ENCODE data around the gene SLC25A44.
"Not testable (repeated sequence)": the region's sequence is repeated elsewhere in the genome, so short reads cannot be mapped to it uniquely, and the experiment has no call there.

SLC25A44 gene

GRCh38 chr1:156212130-156212529 is 18.2 kb downstream of the SLC25A44 start:
- no peak for DNase-seq

- DNase-seq, result peak; percentile 98
These were observed 19.1 kb downstream of the SLC25A44 start, which contains the start of gene PMF1 for GRCh38 chr1:156212833-156213643. Gene PMF1 (plus strand): TSS chr1:156213007. CDS start chr1:156213016, 9 bp downstream.

GRCh38 chr1:156213644-156213966 is 19.7 kb downstream of the SLC25A44 start:
- DNase-seq, result no peak

- DNase-seq, result no peak
These were observed 20.3 kb downstream of the SLC25A44 start for GRCh38 chr1:156214024-156214748.

- DNase-seq, result not testable (repeated sequence)
These were observed 22.6 kb downstream of the SLC25A44 start for GRCh38 chr1:156216361-156217086.

- DNase-seq, result no peak
These were observed 24.0 kb downstream of the SLC25A44 start for GRCh38 chr1:156217871-156218270.

- DNase-seq, result no peak
These were observed 26.3 kb downstream of the SLC25A44 start for GRCh38 chr1:156220226-156220625.

GRCh38 chr1:156221986-156222692 is 28.2 kb downstream of the SLC25A44 start:
- DNase-seq, result no peak

GRCh38 chr1:156225677-156226014 is 31.7 kb downstream of the SLC25A44 start:
- no peak for DNase-seq

- DNase-seq, result no peak
These were observed 32.2 kb downstream of the SLC25A44 start for GRCh38 chr1:156226116-156226538.

- no peak for DNase-seq
These were observed 32.9 kb downstream of the SLC25A44 start for GRCh38 chr1:156226782-156227181.

GRCh38 chr1:156228501-156228900 is 34.6 kb downstream of the SLC25A44 start:
- DNase-seq, result no peak

- no peak for DNase-seq
These were observed 36.0 kb downstream of the SLC25A44 start for GRCh38 chr1:156229809-156230472.

GRCh38 chr1:156230473-156230837 is 36.6 kb downstream of the SLC25A44 start:
- no peak for DNase-seq

- no peak for DNase-seq
These were observed 38.4 kb downstream of the SLC25A44 start for GRCh38 chr1:156232201-156232894.

GRCh38 chr1:156233426-156234127 is 39.7 kb downstream of the SLC25A44 start:
- DNase-seq, result no peak

GRCh38 chr1:156236164-156236563 is 42.3 kb downstream of the SLC25A44 start:
- DNase-seq, result no peak

GRCh38 chr1:156238248-156238647 is 44.3 kb downstream of the SLC25A44 start:
- no peak for DNase-seq

GRCh38 chr1:156241311-156241811 is 47.5 kb downstream of the SLC25A44 start:
- DNase-seq, result no peak

- DNase-seq, result no peak
These were observed 48.0 kb downstream of the SLC25A44 start, which contains the start of gene BGLAP for GRCh38 chr1:156241926-156242325. Gene BGLAP (plus strand): TSS chr1:156242184. CDS start chr1:156242232, 48 bp downstream.

GRCh38 chr1:156242738-156243137 is 48.8 kb downstream of the SLC25A44 start:
- no peak for DNase-seq
